ENCODE data around the gene PELO. TPM values are rescaled to one million over a fixed set of nuclear protein-coding genes. Genes with fewer than 3 reads are reported as not detected.
"Not testable (repeated sequence)": the region's sequence is repeated elsewhere in the genome, so short reads cannot be mapped to it uniquely, and the experiment has no call there.

Gene PELO
- total RNA-seq, 2 donors from 2014 or later = 71.4 to 122 TPM

DNA sequence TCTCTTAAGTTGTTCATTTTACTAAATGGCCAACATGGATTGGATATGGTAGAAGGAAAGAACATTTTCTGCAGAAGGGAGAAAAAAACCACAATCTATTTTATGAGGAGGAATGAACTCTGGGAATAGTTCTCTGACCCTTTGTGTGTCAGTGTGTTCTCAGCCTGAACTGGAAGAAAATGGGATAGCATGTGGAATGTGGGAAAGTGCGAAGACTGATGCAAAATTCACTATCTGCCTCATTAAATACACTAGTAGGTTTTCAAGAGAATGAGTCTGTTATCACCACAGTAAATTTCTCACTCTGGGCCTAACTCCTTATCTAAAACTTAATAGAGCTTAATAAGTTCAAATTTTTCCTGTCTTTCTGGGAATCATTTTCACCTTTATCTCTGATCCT lies 22.7 kb downstream of the PELO start:
- no peak for ATAC-seq
- no peak for DNase-seq (ENCODE audit: low spot score)
- Mint-ChIP-seq H3K4me1 (ENCODE audit: low read depth in 2 of 2) (peaks cover 17 to 23% of the 10 kb centered on the region in 2 donors), H3K27me3 (peaks cover 0 to 2% of the 10 kb centered on the region in 2 donors), H3K4me3 (peak overlapping the region; percentile 64), H3K36me3 (no peaks in the 10 kb centered on the region), H3K27ac (peak overlapping the region; percentile 65 to 87), H3K9me3 (no peaks in the 10 kb centered on the region)

DNA sequence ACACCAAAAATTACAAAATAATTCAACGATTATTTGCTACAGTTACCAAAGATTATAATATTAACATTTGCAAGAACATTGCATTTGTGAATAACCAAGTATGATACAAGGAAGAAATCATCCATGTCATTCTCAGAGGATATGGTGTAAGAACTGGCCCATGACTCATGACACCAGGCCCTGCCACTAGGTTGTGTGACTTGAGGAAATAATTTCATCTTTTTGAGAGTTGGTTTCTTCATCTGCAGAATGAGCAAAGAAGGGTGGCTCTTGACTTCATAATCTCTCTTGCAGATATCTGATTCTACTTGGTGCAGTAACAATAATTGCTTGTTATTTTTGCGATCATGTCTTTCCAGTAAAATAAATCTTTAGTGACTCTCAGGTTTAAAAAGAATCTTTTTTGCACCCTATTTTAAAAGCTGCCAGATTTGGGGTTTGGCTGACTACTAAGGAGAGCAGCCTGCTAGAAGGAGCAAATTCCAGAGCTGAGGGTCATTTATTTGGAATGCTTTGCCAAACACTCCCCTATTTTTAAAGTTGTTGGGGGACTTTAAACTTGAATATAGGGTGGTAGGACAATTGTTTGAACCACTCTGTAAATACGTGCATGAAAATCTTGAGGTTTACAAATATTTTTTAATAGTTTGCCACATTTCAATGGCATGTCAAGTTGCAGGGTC lies 23.5 kb downstream of the PELO start:
- ATAC-seq = peak; percentile 83 to 86
- peaks cover 0 to 3% of the 10 kb centered on the region in 2 donors for H3K27me3 Mint-ChIP-seq
- peak overlapping the region; percentile 65 to 87 for H3K27ac Mint-ChIP-seq
- H3K36me3 Mint-ChIP-seq = no peaks in the 10 kb centered on the region
- H3K4me3 Mint-ChIP-seq = no peak overlapping the region
- no peak for DNase-seq (ENCODE audit: low spot score)
- H3K4me1 Mint-ChIP-seq (ENCODE audit: low read depth in 2 of 2) = peaks cover 17 to 23% of the 10 kb centered on the region in 2 donors
- H3K9me3 Mint-ChIP-seq = no peaks in the 10 kb centered on the region

DNA sequence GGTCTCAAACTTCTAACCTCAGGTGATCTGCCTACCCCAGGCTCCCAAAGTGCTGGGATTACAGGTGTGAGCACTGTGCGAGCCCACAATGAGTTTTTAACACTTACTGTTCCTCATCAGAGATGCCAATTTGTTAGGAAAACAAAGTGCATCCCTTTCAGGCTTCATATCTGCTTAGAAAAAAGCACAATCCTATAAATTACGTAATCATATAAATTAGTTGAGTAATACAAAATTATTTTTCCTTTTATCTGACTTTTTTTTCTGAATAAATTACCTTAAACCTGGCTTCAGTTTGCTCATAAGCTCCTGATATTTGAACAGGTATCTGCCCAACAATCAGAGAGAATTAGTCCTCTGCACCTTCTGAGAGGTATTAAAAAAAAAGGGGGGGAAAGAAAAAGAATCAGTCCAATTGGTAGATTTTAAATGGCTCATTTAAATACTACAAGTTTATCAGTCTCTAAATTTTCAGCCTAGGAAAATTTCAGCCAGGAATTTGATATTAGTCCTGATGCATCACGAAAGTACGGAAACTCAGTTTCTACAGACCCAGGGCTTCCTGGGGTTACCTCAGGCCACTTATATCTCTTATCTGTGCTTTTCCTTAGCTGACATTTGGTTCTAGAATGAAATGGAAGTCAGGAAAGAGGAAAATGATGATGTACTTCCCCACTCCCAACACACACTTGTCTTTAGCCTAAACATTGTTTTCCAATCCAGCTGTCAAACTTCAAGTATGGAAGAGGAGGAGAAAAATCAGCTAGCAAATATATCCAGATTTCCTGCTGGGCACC lies 26.8 kb downstream of the PELO start:
- no peak for ATAC-seq
- peaks cover 17 to 23% of the 10 kb centered on the region in 2 donors for H3K4me1 Mint-ChIP-seq (ENCODE audit: low read depth in 2 of 2)
- no peak overlapping the region for H3K4me3 Mint-ChIP-seq
- peaks cover 0 to 3% of the 10 kb centered on the region in 2 donors for H3K27me3 Mint-ChIP-seq
- H3K9me3 Mint-ChIP-seq = no peaks in the 10 kb centered on the region
- DNase-seq (ENCODE audit: low spot score) = no peak
- H3K36me3 Mint-ChIP-seq = no peaks in the 10 kb centered on the region
- H3K27ac Mint-ChIP-seq = no peak overlapping the region

DNA sequence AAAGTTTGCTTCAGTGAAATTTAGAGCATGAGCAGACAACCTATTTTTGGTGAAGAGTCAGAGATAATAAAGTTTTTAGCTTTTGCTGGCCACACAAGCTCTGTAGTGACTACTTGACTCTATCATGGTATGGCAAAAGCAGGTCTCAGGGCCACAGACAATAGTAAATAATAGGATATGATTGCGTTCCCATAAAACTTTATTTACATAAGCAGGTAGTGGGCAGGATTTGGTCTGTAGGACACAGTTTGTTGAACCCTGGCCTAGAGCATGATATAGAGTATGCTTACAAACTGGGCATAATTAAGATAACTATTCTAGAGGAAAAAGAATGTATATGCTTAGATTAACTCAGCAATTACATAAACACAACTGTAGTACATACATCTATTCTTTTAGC lies 30.1 kb downstream of the PELO start:
- ATAC-seq = no peak
- Mint-ChIP-seq H3K27me3 (peaks cover 0 to 3% of the 10 kb centered on the region in 2 donors), H3K4me1 (ENCODE audit: low read depth in 2 of 2) (peaks cover 3 to 5% of the 10 kb centered on the region in 2 donors), H3K27ac (no peak overlapping the region), H3K9me3 (no peaks in the 10 kb centered on the region), H3K4me3 (no peak overlapping the region), H3K36me3 (no peaks in the 10 kb centered on the region)
- DNase-seq (ENCODE audit: low spot score) = no peak

DNA sequence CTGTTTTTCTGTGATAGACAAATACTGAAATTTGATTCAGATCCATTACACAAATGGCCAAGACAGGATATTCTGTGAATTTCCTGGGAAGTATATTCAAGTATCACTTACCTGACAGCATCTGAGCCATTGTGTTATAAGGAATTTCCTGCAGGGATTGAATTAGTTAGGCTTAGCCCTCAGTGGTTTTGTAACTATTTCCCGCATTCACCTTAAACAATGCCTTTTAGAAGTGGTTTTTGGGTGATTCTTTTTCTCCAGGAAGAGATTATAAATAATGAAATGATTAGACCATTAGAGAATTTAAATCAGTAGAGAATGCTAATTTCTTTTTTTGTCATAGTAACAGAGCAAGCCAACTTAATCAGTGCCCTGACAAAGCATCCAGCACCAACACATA lies 30.6 kb downstream of the PELO start:
- no peak for ATAC-seq
- no peak overlapping the region for H3K27ac Mint-ChIP-seq
- peaks cover 3 to 4% of the 10 kb centered on the region in 2 donors for H3K4me1 Mint-ChIP-seq (ENCODE audit: low read depth in 2 of 2)

DNA sequence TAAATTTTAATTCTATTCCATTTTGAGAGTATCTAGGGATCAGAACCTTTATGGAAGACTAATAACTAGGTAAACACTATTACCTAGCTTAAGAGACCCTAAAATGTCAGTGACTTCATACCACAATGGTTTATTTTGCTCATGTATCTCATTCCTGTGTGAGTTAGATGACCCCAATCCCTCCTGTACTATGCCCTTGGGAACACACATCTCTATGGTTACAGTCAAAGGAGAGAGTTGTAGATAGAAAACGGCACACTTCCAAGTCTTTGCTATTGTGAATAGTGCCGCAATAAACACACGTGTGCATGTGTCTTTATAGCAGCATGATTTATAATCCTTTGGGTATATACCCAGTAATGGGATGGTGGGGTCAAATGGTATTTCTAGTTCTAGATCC lies 31.1 kb downstream of the PELO start:
- not testable (repeated sequence) for H3K4me3 Mint-ChIP-seq; ATAC-seq; H3K4me1 Mint-ChIP-seq (ENCODE audit: low read depth in 2 of 2); H3K27me3 Mint-ChIP-seq; H3K36me3 Mint-ChIP-seq; H3K27ac Mint-ChIP-seq; H3K9me3 Mint-ChIP-seq; DNase-seq (ENCODE audit: low spot score)

More for the DNA sequence above, 30.6 kb downstream of the PELO start:
- Mint-ChIP-seq H3K9me3 (no peaks in the 10 kb centered on the region), H3K36me3 (no peaks in the 10 kb centered on the region), H3K4me3 (no peak overlapping the region), H3K27me3 (peaks cover 0 to 3% of the 10 kb centered on the region in 2 donors)
- no peak for DNase-seq (ENCODE audit: low spot score)

DNA sequence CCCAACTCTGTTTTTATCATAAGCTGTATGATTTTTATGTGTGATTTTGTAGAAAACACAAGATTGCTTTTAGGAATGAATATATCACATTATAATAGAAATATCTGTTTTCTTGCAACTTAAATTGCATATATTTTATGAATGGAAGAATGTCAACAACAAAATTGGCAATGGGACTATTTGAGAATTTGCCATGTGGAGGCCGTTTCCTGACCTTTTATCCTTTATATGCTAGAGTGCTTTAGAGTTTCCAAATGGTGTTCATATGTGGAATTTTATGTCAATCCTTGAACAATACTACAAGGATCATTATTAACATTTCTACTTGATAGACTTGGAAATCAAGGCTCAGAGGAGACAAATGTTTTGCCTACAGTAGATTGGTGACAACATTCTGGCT lies 34.2 kb downstream of the PELO start:
- DNase-seq (ENCODE audit: low spot score) (no peak), ATAC-seq (no peak)
- H3K36me3 Mint-ChIP-seq = no peaks in the 10 kb centered on the region
- H3K4me1 Mint-ChIP-seq (ENCODE audit: low read depth in 2 of 2) = peaks cover 21 to 23% of the 10 kb centered on the region in 2 donors
- no peaks in the 10 kb centered on the region for H3K9me3 Mint-ChIP-seq
- no peaks in the 10 kb centered on the region for H3K27me3 Mint-ChIP-seq
- no peak overlapping the region for H3K27ac Mint-ChIP-seq
- H3K4me3 Mint-ChIP-seq = no peak overlapping the region

DNA sequence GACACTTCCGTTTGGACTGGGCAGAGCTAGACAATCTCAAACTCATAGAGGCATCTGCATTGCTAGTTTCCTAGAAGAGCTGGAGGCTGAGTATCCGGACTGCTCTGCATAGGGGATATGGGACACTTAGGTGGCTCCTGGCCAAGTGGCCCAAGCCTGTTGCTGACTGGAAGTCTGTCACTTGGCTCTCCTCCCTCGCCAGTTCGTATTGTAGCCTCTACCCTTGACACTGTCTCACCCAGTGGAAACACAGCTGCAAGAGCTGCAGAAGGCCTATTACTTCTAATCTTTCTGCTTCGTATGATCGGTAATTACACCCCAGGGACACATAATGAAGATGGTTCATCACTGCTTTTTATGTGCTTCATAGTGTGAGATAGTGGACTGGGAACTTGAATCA lies 34.7 kb downstream of the PELO start:
- Mint-ChIP-seq H3K4me1 (ENCODE audit: low read depth in 2 of 2) (peaks cover 26 to 28% of the 10 kb centered on the region in 2 donors), H3K9me3 (no peaks in the 10 kb centered on the region), H3K27ac (no peak overlapping the region)

DNA sequence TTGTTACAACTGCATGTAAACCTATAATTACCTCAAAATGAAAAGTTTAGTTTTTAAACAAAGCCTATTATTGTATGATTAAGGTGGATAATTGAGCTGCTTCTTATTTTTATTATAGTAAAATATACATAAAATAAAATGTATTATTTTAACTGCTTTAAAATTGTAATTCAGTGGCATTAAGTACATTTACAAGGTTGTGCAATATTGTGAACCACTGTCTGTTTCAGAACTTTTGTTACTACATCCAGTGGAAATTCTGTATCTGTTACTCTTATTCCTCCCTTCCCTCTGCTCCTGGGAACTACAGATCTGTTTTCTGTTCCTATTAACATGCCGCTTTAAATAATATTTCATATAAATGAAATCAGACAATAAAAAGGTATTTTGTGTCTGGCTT lies 37.1 kb downstream of the PELO start:
- Mint-ChIP-seq H3K27ac (peak overlapping the region; percentile 82 to 93), H3K4me1 (ENCODE audit: low read depth in 2 of 2) (peaks cover 32 to 33% of the 10 kb centered on the region in 2 donors), H3K9me3 (no peaks in the 10 kb centered on the region), H3K36me3 (peaks cover 7% of the 10 kb centered on the region), H3K27me3 (no peaks in the 10 kb centered on the region), H3K4me3 (peak overlapping the region; percentile 79)
- ATAC-seq = no peak
- DNase-seq (ENCODE audit: low spot score) = no peak

More for the DNA sequence above, 34.7 kb downstream of the PELO start:
- Mint-ChIP-seq H3K4me3 (no peak overlapping the region), H3K27me3 (no peaks in the 10 kb centered on the region), H3K36me3 (no peaks in the 10 kb centered on the region)
- ATAC-seq (no peak), DNase-seq (ENCODE audit: low spot score) (no peak)

DNA sequence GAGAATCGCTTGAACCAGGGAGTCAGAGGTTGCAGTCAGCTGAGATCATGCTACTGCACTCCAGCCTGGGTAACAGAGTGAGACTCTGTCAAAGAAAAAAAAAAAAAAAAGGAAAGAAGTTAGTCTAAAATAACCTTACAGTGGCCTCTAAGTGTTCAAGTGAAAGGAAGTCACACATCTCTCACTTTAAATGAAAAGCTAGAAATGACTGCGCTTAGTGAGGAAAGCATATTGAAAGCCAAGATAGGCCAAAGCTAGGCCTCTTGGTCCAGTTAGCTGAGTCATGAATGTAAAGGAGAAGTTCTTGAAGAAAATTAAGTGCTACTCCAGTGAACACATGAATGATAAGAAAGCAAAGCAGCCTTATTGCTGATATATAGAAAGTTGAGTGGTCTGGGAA lies 38.1 kb downstream of the PELO start:
- peak; percentile 97 to 98 for ATAC-seq

DNA sequence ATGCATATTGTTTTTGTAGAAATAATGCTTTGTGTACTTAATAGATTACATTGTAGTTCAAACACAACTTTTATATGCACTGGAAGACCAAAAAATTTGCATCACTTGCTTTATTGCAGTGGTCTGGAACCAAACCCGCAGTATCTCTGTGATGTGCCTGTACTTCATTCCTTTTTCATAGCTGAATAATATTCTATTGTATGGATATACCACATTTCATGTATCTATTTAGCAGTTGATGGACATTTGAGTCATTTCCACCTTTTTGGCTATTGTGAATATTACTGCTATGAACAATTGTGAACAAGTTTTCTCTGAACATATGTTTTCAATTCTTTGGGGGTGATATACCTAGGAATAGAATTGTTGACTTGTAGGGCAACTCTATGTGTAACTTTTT lies 40.1 kb downstream of the PELO start:
- Mint-ChIP-seq H3K27ac (no peak overlapping the region), H3K4me1 (ENCODE audit: low read depth in 2 of 2) (peaks cover 40 to 41% of the 10 kb centered on the region in 2 donors), H3K27me3 (no peaks in the 10 kb centered on the region), H3K4me3 (no peak overlapping the region), H3K9me3 (no peaks in the 10 kb centered on the region), H3K36me3 (peaks cover 12% of the 10 kb centered on the region)
- no peak for ATAC-seq
- no peak for DNase-seq (ENCODE audit: low spot score)

More for the DNA sequence above, 38.1 kb downstream of the PELO start:
- H3K9me3 Mint-ChIP-seq = no peaks in the 10 kb centered on the region
- no peaks in the 10 kb centered on the region for H3K27me3 Mint-ChIP-seq
- DNase-seq (ENCODE audit: low spot score) = peak; percentile 60
- peaks cover 32 to 33% of the 10 kb centered on the region in 2 donors for H3K4me1 Mint-ChIP-seq (ENCODE audit: low read depth in 2 of 2)
- H3K4me3 Mint-ChIP-seq = peak overlapping the region; percentile 79
- H3K36me3 Mint-ChIP-seq = peaks cover 7% of the 10 kb centered on the region
- H3K27ac Mint-ChIP-seq = peak overlapping the region; percentile 82 to 93

DNA sequence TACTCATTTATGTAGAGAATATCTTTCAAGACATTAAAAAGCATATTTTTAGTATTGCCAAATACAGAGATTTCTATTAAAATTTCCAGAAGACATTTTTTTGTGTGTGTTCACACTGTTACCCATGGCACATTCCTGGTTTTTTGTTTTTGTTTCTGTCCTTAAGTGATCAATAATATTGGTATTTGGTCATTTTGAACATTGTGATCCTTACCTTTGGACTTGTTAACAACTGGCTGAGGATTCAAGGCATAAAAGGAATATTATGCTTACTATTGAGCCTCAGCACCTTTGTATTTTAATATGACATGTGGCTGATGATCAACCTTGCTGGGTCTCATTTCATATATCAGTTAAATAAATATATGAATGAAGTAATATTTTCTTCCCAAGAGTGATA lies 41.9 kb downstream of the PELO start:
- peaks cover 39 to 47% of the 10 kb centered on the region in 2 donors for H3K4me1 Mint-ChIP-seq (ENCODE audit: low read depth in 2 of 2)
- H3K4me3 Mint-ChIP-seq = no peak overlapping the region
- no peaks in the 10 kb centered on the region for H3K27me3 Mint-ChIP-seq
- DNase-seq (ENCODE audit: low spot score) (no peak), ATAC-seq (no peak)
- peaks cover 12% of the 10 kb centered on the region for H3K36me3 Mint-ChIP-seq
- H3K27ac Mint-ChIP-seq = no peak overlapping the region
- H3K9me3 Mint-ChIP-seq = no peaks in the 10 kb centered on the region

DNA sequence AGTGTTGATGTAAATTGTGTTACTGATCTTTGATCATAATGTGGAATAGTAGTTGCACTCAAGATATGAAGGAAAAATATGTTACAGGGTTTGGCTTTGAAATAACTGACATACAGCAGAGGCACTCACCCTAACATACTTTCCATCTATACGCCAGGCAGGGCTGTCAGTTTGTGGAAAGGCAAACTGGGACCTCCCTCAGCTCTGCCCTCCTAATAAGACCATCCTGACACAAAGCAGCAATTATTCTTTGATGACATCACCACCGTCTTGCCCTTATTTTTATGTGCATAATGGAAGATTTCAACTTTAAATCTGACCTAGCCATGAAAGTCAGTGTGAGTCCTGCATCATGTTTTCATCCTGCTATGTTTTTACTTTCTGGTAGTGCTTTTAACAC lies 42.9 kb downstream of the PELO start:
- ATAC-seq = no peak
- Mint-ChIP-seq H3K27ac (no peak overlapping the region), H3K27me3 (peaks cover 0 to 3% of the 10 kb centered on the region in 2 donors), H3K4me3 (no peak overlapping the region), H3K36me3 (peaks cover 12% of the 10 kb centered on the region), H3K4me1 (ENCODE audit: low read depth in 2 of 2) (peaks cover 32 to 39% of the 10 kb centered on the region in 2 donors), H3K9me3 (no peaks in the 10 kb centered on the region)
- no peak for DNase-seq (ENCODE audit: low spot score)
